WTC11 (cell line): ENCODE measurements around the gene BABAM2. TPM values are rescaled to one million over a fixed set of nuclear protein-coding genes. Genes with fewer than 3 reads are reported as not detected.

ENCODE experiments used
- ATAC-seq: fragments of 200-7000 bp; cut with Tn5 transposase; 2 replicates; pipeline ENCODE4 v1.10.0; 2021; ENCODE audit warnings: mild to moderate bottlenecking, moderate library complexity
- CTCF ChIA-PET: fragments of 300-600 bp; sonication (Branson Sonifier 250); formaldehyde crosslinking; loops from one replicate; lab custom pipeline; 2021; ENCODE audit warnings: antibody characterized with exemption; lab: Charles Lee
- POLR2A ChIA-PET: fragments of 350-600 bp; sonication (Branson Sonifier 250); formaldehyde crosslinking; loops from one replicate; lab custom pipeline; 2021; ENCODE audit warnings: antibody characterized with exemption; lab: Charles Lee
- DNase-seq: peaks from one replicate; pipeline ENCODE4 v3.0.0; 2021; ENCODE audit warnings: low spot score
- H3K27ac Mint-ChIP-seq: 2 replicates; pipeline ENCODE4 v1.8.0; 2021; ENCODE audit warnings: mixed read lengths
- H3K27me3 Mint-ChIP-seq: 2 replicates; pipeline ENCODE4 v1.8.0; 2021; ENCODE audit warnings: low read depth, mild to moderate bottlenecking, moderate library complexity, mixed read lengths
- H3K36me3 Mint-ChIP-seq: 2 replicates; pipeline ENCODE4 v1.8.0; 2021; ENCODE audit warnings: mixed read lengths
- H3K4me1 Mint-ChIP-seq: 2 replicates; pipeline ENCODE4 v1.8.0; 2022; ENCODE audit warnings: mixed read lengths
- H3K4me3 Mint-ChIP-seq: 2 replicates; pipeline ENCODE4 v1.8.0; 2021; ENCODE audit warnings: mild to moderate bottlenecking, moderate library complexity, mixed read lengths
- H3K9me3 Mint-ChIP-seq: 2 replicates; pipeline ENCODE4 v1.8.0; 2021; ENCODE audit warnings: mixed read lengths
- ATF6 ChIP-seq: sonication (generic); formaldehyde crosslinking; IDR thresholded peaks from 2 replicates; pipeline ENCODE4 v1.8.1; 2023; ENCODE audit warnings: mild to moderate bottlenecking, missing genetic modification reagents
- CREM ChIP-seq: sonication (generic); formaldehyde crosslinking; IDR thresholded peaks from 2 replicates; pipeline ENCODE4 v1.8.1; 2022; ENCODE audit warnings: mild to moderate bottlenecking, missing genetic modification reagents, moderate library complexity
- E2F4 ChIP-seq: sonication (generic); formaldehyde crosslinking; IDR thresholded peaks from 2 replicates; pipeline ENCODE4 v1.8.1; 2022; ENCODE audit warnings: low read depth, mild to moderate bottlenecking, moderate library complexity, missing genetic modification reagents, borderline replicate concordance
- ERG ChIP-seq: fragments of 250-450 bp; sonication (Bioruptor Pico); IDR thresholded peaks from 2 replicates; pipeline ENCODE4 v1.8.0; 2021; ENCODE audit warnings: mild to moderate bottlenecking
- FOXP1 ChIP-seq: sonication (generic); formaldehyde crosslinking; IDR thresholded peaks from 2 replicates; pipeline ENCODE4 v1.8.0; 2022; ENCODE audit warnings: missing genetic modification reagents, mild to moderate bottlenecking, moderate library complexity, borderline replicate concordance
- GRHL2 ChIP-seq: fragments of 250-450 bp; sonication (Bioruptor Pico); IDR thresholded peaks from 2 replicates; pipeline ENCODE4 v1.8.0; 2022; ENCODE audit warnings: mild to moderate bottlenecking, moderate library complexity; ENCODE audit not compliant: insufficient replicate concordance, severe bottlenecking
- IRF2 ChIP-seq: sonication (generic); formaldehyde crosslinking; IDR thresholded peaks from 2 replicates; pipeline ENCODE4 v1.8.0; 2022; ENCODE audit warnings: low read depth, missing genetic modification reagents, borderline replicate concordance
- MLX ChIP-seq: sonication (generic); formaldehyde crosslinking; IDR thresholded peaks from 2 replicates; pipeline ENCODE4 v1.8.1; 2023; ENCODE audit warnings: mild to moderate bottlenecking, missing genetic modification reagents, moderate library complexity
- NFE2L1 ChIP-seq: sonication (generic); formaldehyde crosslinking; IDR thresholded peaks from 2 replicates; pipeline ENCODE4 v1.8.1; 2023; ENCODE audit warnings: missing genetic modification reagents
- NFYB ChIP-seq: sonication (generic); formaldehyde crosslinking; conservative IDR thresholded peaks from 2 replicates; pipeline ENCODE4 v1.8.0; 2022; ENCODE audit warnings: low read depth, missing genetic modification reagents
- RORB ChIP-seq: fragments of 250-450 bp; sonication (Bioruptor Pico); IDR thresholded peaks from 2 replicates; pipeline ENCODE4 v1.9.0; 2021; ENCODE audit warnings: mild to moderate bottlenecking
- TEAD1 ChIP-seq: sonication (generic); formaldehyde crosslinking; IDR thresholded peaks from 2 replicates; pipeline ENCODE4 v1.8.0; 2022; ENCODE audit warnings: mild to moderate bottlenecking, missing genetic modification reagents
- ZMAT4 ChIP-seq: fragments of 250-450 bp; sonication (Bioruptor Pico); IDR thresholded peaks from 2 replicates; pipeline ENCODE4 v1.9.0; 2021; ENCODE audit warnings: mild to moderate bottlenecking
- ZNF138 ChIP-seq: sonication (generic); formaldehyde crosslinking; conservative IDR thresholded peaks from 2 replicates; pipeline ENCODE4 v1.8.1; 2022; ENCODE audit warnings: mild to moderate bottlenecking, moderate library complexity, missing genetic modification reagents
- ZNF317 ChIP-seq: sonication (generic); formaldehyde crosslinking; IDR thresholded peaks from 2 replicates; pipeline ENCODE4 v1.8.1; 2023; ENCODE audit warnings: low read depth, mild to moderate bottlenecking, moderate library complexity, missing genetic modification reagents, borderline replicate concordance
- total RNA-seq: library from RNA; stranded (reverse); gene quantifications from 3 replicates; pipeline ENCODE4 v1.2.3, GENCODE V29; 2021
- TF ChIP-seq, protein P1 (sequence below): sonication (generic); formaldehyde crosslinking; IDR thresholded peaks from 2 replicates; pipeline ENCODE4 v1.8.0; 2023; ENCODE audit warnings: missing genetic modification reagents, mild to moderate bottlenecking, borderline replicate concordance
- TF ChIP-seq, protein P2 (sequence below): sonication (generic); formaldehyde crosslinking; conservative IDR thresholded peaks from 2 replicates; pipeline ENCODE4 v1.8.1; 2023; ENCODE audit warnings: mild to moderate bottlenecking, low read depth, missing genetic modification reagents, moderate library complexity

The BABAM2 gene
- total RNA-seq, 1 experiment from 2014 or later = 16.5 TPM

GRCh38 chr2:27885661-27886060 is 4.9 kb upstream of the BABAM2 start:
- TF ChIP-seq, protein P1, sequence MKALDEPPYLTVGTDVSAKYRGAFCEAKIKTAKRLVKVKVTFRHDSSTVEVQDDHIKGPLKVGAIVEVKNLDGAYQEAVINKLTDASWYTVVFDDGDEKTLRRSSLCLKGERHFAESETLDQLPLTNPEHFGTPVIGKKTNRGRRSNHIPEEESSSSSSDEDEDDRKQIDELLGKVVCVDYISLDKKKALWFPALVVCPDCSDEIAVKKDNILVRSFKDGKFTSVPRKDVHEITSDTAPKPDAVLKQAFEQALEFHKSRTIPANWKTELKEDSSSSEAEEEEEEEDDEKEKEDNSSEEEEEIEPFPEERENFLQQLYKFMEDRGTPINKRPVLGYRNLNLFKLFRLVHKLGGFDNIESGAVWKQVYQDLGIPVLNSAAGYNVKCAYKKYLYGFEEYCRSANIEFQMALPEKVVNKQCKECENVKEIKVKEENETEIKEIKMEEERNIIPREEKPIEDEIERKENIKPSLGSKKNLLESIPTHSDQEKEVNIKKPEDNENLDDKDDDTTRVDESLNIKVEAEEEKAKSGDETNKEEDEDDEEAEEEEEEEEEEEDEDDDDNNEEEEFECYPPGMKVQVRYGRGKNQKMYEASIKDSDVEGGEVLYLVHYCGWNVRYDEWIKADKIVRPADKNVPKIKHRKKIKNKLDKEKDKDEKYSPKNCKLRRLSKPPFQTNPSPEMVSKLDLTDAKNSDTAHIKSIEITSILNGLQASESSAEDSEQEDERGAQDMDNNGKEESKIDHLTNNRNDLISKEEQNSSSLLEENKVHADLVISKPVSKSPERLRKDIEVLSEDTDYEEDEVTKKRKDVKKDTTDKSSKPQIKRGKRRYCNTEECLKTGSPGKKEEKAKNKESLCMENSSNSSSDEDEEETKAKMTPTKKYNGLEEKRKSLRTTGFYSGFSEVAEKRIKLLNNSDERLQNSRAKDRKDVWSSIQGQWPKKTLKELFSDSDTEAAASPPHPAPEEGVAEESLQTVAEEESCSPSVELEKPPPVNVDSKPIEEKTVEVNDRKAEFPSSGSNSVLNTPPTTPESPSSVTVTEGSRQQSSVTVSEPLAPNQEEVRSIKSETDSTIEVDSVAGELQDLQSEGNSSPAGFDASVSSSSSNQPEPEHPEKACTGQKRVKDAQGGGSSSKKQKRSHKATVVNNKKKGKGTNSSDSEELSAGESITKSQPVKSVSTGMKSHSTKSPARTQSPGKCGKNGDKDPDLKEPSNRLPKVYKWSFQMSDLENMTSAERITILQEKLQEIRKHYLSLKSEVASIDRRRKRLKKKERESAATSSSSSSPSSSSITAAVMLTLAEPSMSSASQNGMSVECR = no peak
- no peak for TF ChIP-seq NFYB (CRISPR knock-in tag)
- no peak for TF ChIP-seq RORB (CRISPR knock-in tag)
- no peak for TF ChIP-seq IRF2 (CRISPR knock-in tag)
- no peak for TF ChIP-seq GRHL2
- TF ChIP-seq MLX (CRISPR knock-in tag) = no peak
- no peak for TF ChIP-seq ZMAT4 (CRISPR knock-in tag)
- no peak for TF ChIP-seq ZNF317
- no peak for TF ChIP-seq CREM
- TF ChIP-seq ERG (CRISPR knock-in tag) = no peak
- TF ChIP-seq E2F4 (CRISPR knock-in tag) = no peak
- TF ChIP-seq ZNF138 = no peak
- no peak for TF ChIP-seq ATF6 (CRISPR knock-in tag)
- no peak for TF ChIP-seq NFE2L1
- TF ChIP-seq TEAD1 (CRISPR knock-in tag) = no peak
- TF ChIP-seq FOXP1 = no peak
- TF ChIP-seq, protein P2, sequence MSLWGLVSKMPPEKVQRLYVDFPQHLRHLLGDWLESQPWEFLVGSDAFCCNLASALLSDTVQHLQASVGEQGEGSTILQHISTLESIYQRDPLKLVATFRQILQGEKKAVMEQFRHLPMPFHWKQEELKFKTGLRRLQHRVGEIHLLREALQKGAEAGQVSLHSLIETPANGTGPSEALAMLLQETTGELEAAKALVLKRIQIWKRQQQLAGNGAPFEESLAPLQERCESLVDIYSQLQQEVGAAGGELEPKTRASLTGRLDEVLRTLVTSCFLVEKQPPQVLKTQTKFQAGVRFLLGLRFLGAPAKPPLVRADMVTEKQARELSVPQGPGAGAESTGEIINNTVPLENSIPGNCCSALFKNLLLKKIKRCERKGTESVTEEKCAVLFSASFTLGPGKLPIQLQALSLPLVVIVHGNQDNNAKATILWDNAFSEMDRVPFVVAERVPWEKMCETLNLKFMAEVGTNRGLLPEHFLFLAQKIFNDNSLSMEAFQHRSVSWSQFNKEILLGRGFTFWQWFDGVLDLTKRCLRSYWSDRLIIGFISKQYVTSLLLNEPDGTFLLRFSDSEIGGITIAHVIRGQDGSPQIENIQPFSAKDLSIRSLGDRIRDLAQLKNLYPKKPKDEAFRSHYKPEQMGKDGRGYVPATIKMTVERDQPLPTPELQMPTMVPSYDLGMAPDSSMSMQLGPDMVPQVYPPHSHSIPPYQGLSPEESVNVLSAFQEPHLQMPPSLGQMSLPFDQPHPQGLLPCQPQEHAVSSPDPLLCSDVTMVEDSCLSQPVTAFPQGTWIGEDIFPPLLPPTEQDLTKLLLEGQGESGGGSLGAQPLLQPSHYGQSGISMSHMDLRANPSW (CRISPR knock-in tag) = no peak
- H3K27me3 Mint-ChIP-seq = no peaks in the 10 kb centered on the region; the same call in 1 of the 2 replicates

More at GRCh38 chr2:27885661-27886060, 4.9 kb upstream of the BABAM2 start:
- DNase-seq = no peak
- POLR2A ChIA-PET = no interaction called here
- ATAC-seq = no peak
- no peaks in the 10 kb centered on the region for H3K36me3 Mint-ChIP-seq
- H3K27ac Mint-ChIP-seq = no peak overlapping the region
- H3K4me1 Mint-ChIP-seq = peaks cover 4% of the 10 kb centered on the region
- CTCF ChIA-PET = no interaction called here
- peaks cover 12% of the 10 kb centered on the region for H3K9me3 Mint-ChIP-seq
- H3K4me3 Mint-ChIP-seq = no peak overlapping the region
